CD14-positive monocyte (primary cell): Measurements from ENCODE around the gene RAP2A. TPM values are rescaled to one million over a fixed set of nuclear protein-coding genes. Genes with fewer than 3 reads are reported as not detected.
A peak's percentile ranks its signal among the peaks of the same experiment; 100 is the strongest.

Source experiments
- DNase-seq, 3 donors: peaks; one replicate each; pipeline ENCODE4 v3.0.0-alpha.2; 2011 to 2022
- H2AFZ ChIP-seq: 2 replicates; pipeline ENCODE4 v1.6.0; 2012; ENCODE audit warnings: mild to moderate bottlenecking, low read depth, low read length, inconsistent platforms; ENCODE audit not compliant: insufficient read depth, poor library complexity, severe bottlenecking
- H3K27ac ChIP-seq, 2 donors: 1 replicate in 1 of 2; 2 replicates in 1 of 2; pipeline ENCODE4 v1.5.1; 2012 to 2013; ENCODE audit warnings: low read length in 2 of 2, control low read depth in 1 of 2, inconsistent platforms in 1 of 2, low read depth in 1 of 2, mild to moderate bottlenecking in 1 of 2
- H3K27me3 ChIP-seq, 2 donors: one replicate each; pipeline versions ENCODE4 v1.6.0 to v1.6.1; 2011 to 2013; ENCODE audit warnings: low read length in 2 of 2; ENCODE audit not compliant: control insufficient read depth in 2 of 2, insufficient read depth in 2 of 2
- H3K36me3 ChIP-seq, 2 donors: replicated peaks in 1 of 2; 1 replicate in 1 of 2; 2 replicates in 1 of 2; pipeline versions ENCODE4 v1.5.1 to v1.6.1; 2012 to 2013; ENCODE audit warnings: low read length in 2 of 2, control low read depth in 1 of 2, inconsistent platforms in 1 of 2, mild to moderate bottlenecking in 1 of 2; ENCODE audit not compliant: insufficient read depth in 2 of 2, control insufficient read depth in 1 of 2
- H3K4me1 ChIP-seq, 2 donors: 1 replicate in 1 of 2; 2 replicates in 1 of 2; pipeline versions ENCODE4 v1.5.1 to v1.6.1; 2012 to 2013; ENCODE audit warnings: low read length in 2 of 2, control low read depth in 1 of 2, inconsistent platforms in 1 of 2, mild to moderate bottlenecking in 1 of 2, moderate library complexity in 1 of 2; ENCODE audit not compliant: insufficient read depth in 2 of 2, control insufficient read depth in 1 of 2
- H3K4me2 ChIP-seq: replicated peaks from 2 replicates; pipeline ENCODE3; 2012; ENCODE audit warnings: low read length, moderate library complexity, mild to moderate bottlenecking; ENCODE audit not compliant: poor library complexity, severe bottlenecking; ENCODE audit errors: extremely low read depth
- H3K4me3 ChIP-seq, 3 experiments: fragments of 200-600 bp in 1 of 3; sonication (generic) in 1 of 3; replicated peaks in 1 of 3; 1 replicate in 2 of 3; 2 replicates in 1 of 3; pipeline ENCODE4 v1.5.1; 2011 to 2013; ENCODE audit warnings: low read length in 3 of 3, mild to moderate bottlenecking in 3 of 3, control low read depth in 2 of 3, low read depth in 2 of 3, inconsistent platforms in 1 of 3, moderate library complexity in 1 of 3
- H3K79me2 ChIP-seq: 2 replicates; pipeline ENCODE4 v1.6.0; 2012; ENCODE audit warnings: mild to moderate bottlenecking, control low read depth, inconsistent platforms, low read length, moderate library complexity; ENCODE audit not compliant: insufficient read depth
- H3K9ac ChIP-seq: 2 replicates; pipeline ENCODE4 v1.6.0; 2017; ENCODE audit warnings: low read length, mild to moderate bottlenecking; ENCODE audit not compliant: insufficient read depth, poor library complexity, severe bottlenecking
- H3K9me3 ChIP-seq, 2 donors: replicated peaks in 1 of 2; 1 replicate in 1 of 2; 2 replicates in 1 of 2; pipeline versions ENCODE4 v1.5.1 to v1.6.1; 2012 to 2013; ENCODE audit warnings: low read length in 2 of 2, control low read depth in 1 of 2; ENCODE audit not compliant: control insufficient read depth in 1 of 2, insufficient read depth in 1 of 2
- H4K20me1 ChIP-seq: 2 replicates; pipeline ENCODE4 v1.6.0; 2012; ENCODE audit warnings: mild to moderate bottlenecking, low read length, control low read depth, moderate library complexity; ENCODE audit not compliant: insufficient read depth
- H3K27ac Mint-ChIP-seq, 7 donors: one replicate each; pipeline ENCODE4 v1.8.0; 2020; ENCODE audit warnings: mild to moderate bottlenecking in 7 of 7, mixed read lengths in 7 of 7, moderate library complexity in 6 of 7, inconsistent platforms in 2 of 7
- H3K27me3 Mint-ChIP-seq, 3 donors: one replicate each; pipeline ENCODE4 v1.8.0; 2021 to 2022; ENCODE audit warnings: low read depth in 3 of 3, mild to moderate bottlenecking in 3 of 3, mixed read lengths in 3 of 3, moderate library complexity in 3 of 3, inconsistent platforms in 1 of 3
- H3K36me3 Mint-ChIP-seq, 2 donors: one replicate each; pipeline ENCODE4 v1.8.0; 2020; ENCODE audit warnings: mixed read lengths in 2 of 2, inconsistent platforms in 1 of 2, mild to moderate bottlenecking in 1 of 2
- H3K4me1 Mint-ChIP-seq: one replicate; pipeline ENCODE4 v1.8.0; 2020; ENCODE audit warnings: mild to moderate bottlenecking, mixed read lengths
- H3K4me3 Mint-ChIP-seq, 2 donors: one replicate each; pipeline ENCODE4 v1.8.0; 2020; ENCODE audit warnings: mild to moderate bottlenecking in 2 of 2, mixed read lengths in 2 of 2, moderate library complexity in 1 of 2
- H3K9me3 Mint-ChIP-seq, 7 donors: one replicate each; pipeline ENCODE4 v1.8.0; 2020 to 2022; ENCODE audit warnings: mixed read lengths in 7 of 7, mild to moderate bottlenecking in 6 of 7, moderate library complexity in 6 of 7, inconsistent platforms in 2 of 7
- WGBS: methylation state at CpG from one replicate; pipeline ENCODE4 v1.1.5; 2013; ENCODE audit warnings: missing lambda C conversion rate; ENCODE audit not compliant: insufficient coverage; 5-methylcytosine and 5-hydroxymethylcytosine counted together
- intact Hi-C, 2 donors: fragments of 100-400 bp; cut with micrococcal nuclease; formaldehyde crosslinking; loops; one replicate each; pipeline versions ENCODE4 v1.15.0 to v1.15.1; 2023
- polyA plus RNA-seq, 3 donors: library from polyadenylated mRNA; depleted of rRNA in 1 of 3; unstranded in 2 of 3; stranded (reverse) in 1 of 3; fragments of 300-500 nt in 2 of 3; fragments of >200 nt in 1 of 3; fragmentation: Illumina TruSeq in 2 of 3; gene quantifications; 1 replicate in 2 of 3; 2 replicates in 1 of 3; pipeline ENCODE4 v1.2.3, GENCODE V29; 2012 to 2021
- TF ChIP-seq, protein P1 (sequence below): fragments of 200-600 bp; IDR thresholded peaks from one replicate; pipeline ENCODE4 v1.8.0; 2022; ENCODE audit warnings: antibody characterized with exemption, mild to moderate bottlenecking

Gene RAP2A
- polyA plus RNA-seq, 3 donors: 2.3 to 5.3 (median 4.5) TPM

- Histone ChIP-seq H4K20me1 (no peaks in the 10 kb centered on the region), H3K4me3 (peak overlapping the region in 2 of 3 experiments; percentile 4 to 67), H3K4me1 (peaks cover 51 to 53% of the 10 kb centered on the region in 2 donors), H3K27ac (peak overlapping the region; percentile 87 to 89), H3K79me2 (peaks cover 6% of the 10 kb centered on the region), H3K9ac (no peak overlapping the region), H3K4me2 (peak overlapping the region; percentile 71), H3K9me3 (no peaks in the 10 kb centered on the region), H3K36me3 (peaks cover 2 to 10% of the 10 kb centered on the region in 2 donors), H2AFZ (peak overlapping the region; percentile 46), H3K27me3 (no peaks in the 10 kb centered on the region)
- H3K4me3 Mint-ChIP-seq: peak overlapping the region; percentile 57 to 84
- peak; percentile 15 to 29 (median 20) for DNase-seq
- intact Hi-C loops: loop anchor here in 1 of 2 donors (10.0 kb wide), 1 partner anchor 48 kb away; the partner anchor contains the start of gene RAP2A
- peaks cover 0 to 4% (median 0%) of the 10 kb centered on the region in 7 donors for H3K9me3 Mint-ChIP-seq
- H3K36me3 Mint-ChIP-seq: peaks cover 18 to 19% of the 10 kb centered on the region in 2 donors
- H3K27me3 Mint-ChIP-seq: no peaks in the 10 kb centered on the region
- no CpG with 5 or more reads among the region's 4 CpGs for WGBS
- TF ChIP-seq, protein P1, sequence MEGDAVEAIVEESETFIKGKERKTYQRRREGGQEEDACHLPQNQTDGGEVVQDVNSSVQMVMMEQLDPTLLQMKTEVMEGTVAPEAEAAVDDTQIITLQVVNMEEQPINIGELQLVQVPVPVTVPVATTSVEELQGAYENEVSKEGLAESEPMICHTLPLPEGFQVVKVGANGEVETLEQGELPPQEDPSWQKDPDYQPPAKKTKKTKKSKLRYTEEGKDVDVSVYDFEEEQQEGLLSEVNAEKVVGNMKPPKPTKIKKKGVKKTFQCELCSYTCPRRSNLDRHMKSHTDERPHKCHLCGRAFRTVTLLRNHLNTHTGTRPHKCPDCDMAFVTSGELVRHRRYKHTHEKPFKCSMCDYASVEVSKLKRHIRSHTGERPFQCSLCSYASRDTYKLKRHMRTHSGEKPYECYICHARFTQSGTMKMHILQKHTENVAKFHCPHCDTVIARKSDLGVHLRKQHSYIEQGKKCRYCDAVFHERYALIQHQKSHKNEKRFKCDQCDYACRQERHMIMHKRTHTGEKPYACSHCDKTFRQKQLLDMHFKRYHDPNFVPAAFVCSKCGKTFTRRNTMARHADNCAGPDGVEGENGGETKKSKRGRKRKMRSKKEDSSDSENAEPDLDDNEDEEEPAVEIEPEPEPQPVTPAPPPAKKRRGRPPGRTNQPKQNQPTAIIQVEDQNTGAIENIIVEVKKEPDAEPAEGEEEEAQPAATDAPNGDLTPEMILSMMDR: no peak
- peaks cover 49% of the 10 kb centered on the region for H3K4me1 Mint-ChIP-seq
- peak overlapping the region; percentile 89 to 98 (median 96) for H3K27ac Mint-ChIP-seq
Observed at GRCh38 chr13:97386801-97387484, 47.0 kb upstream of the RAP2A start.

- peak overlapping the region; percentile 71 for H3K4me2 ChIP-seq
- peak overlapping the region; percentile 0 for H3K9ac ChIP-seq
- H2AFZ ChIP-seq: peak overlapping the region; percentile 46
- peaks cover 14 to 15% of the 10 kb centered on the region in 2 donors for H3K36me3 Mint-ChIP-seq
- peaks cover 6% of the 10 kb centered on the region for H3K79me2 ChIP-seq
- intact Hi-C loops: loop anchor here in 1 of 2 donors (10.0 kb wide), 1 partner anchor 47 kb away; the partner anchor contains the start of gene RAP2A
- H3K27me3 ChIP-seq: no peaks in the 10 kb centered on the region
- H3K9me3 Mint-ChIP-seq: peaks cover 0 to 3% (median 0%) of the 10 kb centered on the region in 7 donors
- peak overlapping the region; percentile 87 to 89 for H3K27ac ChIP-seq
- WGBS: 1% methylated on average over 5 of the region's 5 CpGs
- no peaks in the 10 kb centered on the region for H4K20me1 ChIP-seq
- peak overlapping the region; percentile 89 to 98 (median 96) for H3K27ac Mint-ChIP-seq
- H3K4me3 Mint-ChIP-seq: peak overlapping the region; percentile 57 to 84
- peaks cover 51 to 53% of the 10 kb centered on the region in 2 donors for H3K4me1 ChIP-seq
- peaks cover 49% of the 10 kb centered on the region for H3K4me1 Mint-ChIP-seq
- H3K36me3 ChIP-seq: peaks cover 2 to 12% of the 10 kb centered on the region in 2 donors
- peak; percentile 50 to 63 (median 58) for DNase-seq
- H3K27me3 Mint-ChIP-seq: no peaks in the 10 kb centered on the region
- TF ChIP-seq, protein P1: no peak
- H3K4me3 ChIP-seq: peak overlapping the region in 2 of 3 experiments; percentile 4 to 67
- H3K9me3 ChIP-seq: no peaks in the 10 kb centered on the region
Observed at GRCh38 chr13:97387485-97387839, 46.5 kb upstream of the RAP2A start.
